ENCODE data around the gene UFC1.
"Not testable (repeated sequence)": the region's sequence is repeated elsewhere in the genome, so short reads cannot be mapped to it uniquely, and the experiment has no call there.

UFC1 gene

GRCh38 chr1:161153682-161154337 is at the start of gene UFC1:
TSS of gene UFC1 (plus strand) at chr1:161153978. CDS start at chr1:161153998, 20 bp downstream.
- DNase-seq = peak; percentile 92

GRCh38 chr1:161106431-161106830 is 47.3 kb upstream of the UFC1 start:
- no peak for DNase-seq

- DNase-seq = no peak
Observed at GRCh38 chr1:161111117-161111516, 42.7 kb upstream of the UFC1 start.

- DNase-seq = no peak
Observed at GRCh38 chr1:161111527-161111926, 42.3 kb upstream of the UFC1 start.

- no peak for DNase-seq
Observed at GRCh38 chr1:161113915-161114314, 39.9 kb upstream of the UFC1 start.

- DNase-seq = no peak
Observed at GRCh38 chr1:161114556-161114955, 39.2 kb upstream of the UFC1 start.

GRCh38 chr1:161115132-161115711 is 38.6 kb upstream of the UFC1 start:
- no peak for DNase-seq

- DNase-seq = not testable (repeated sequence)
Observed at GRCh38 chr1:161115961-161116360, 37.8 kb upstream of the UFC1 start.

GRCh38 chr1:161117759-161118581 is 35.8 kb upstream of the UFC1 start, which contains the start of the genes NIT1 and PFDN2:
TSS of gene NIT1 (plus strand) at chr1:161118105. CDS start at chr1:161118177, 72 bp downstream.
TSS of gene PFDN2 (minus strand) at chr1:161118037. CDS start at chr1:161118026, 11 bp downstream.
- peak; percentile 85 for DNase-seq

- DNase-seq = peak; percentile 82
Observed at GRCh38 chr1:161119092-161119903, 34.5 kb upstream of the UFC1 start.

GRCh38 chr1:161121042-161121650 is 32.6 kb upstream of the UFC1 start:
- no peak for DNase-seq

GRCh38 chr1:161121834-161122233 is 31.9 kb upstream of the UFC1 start:
- no peak for DNase-seq

- no peak for DNase-seq
Observed at GRCh38 chr1:161122967-161123366, 30.8 kb upstream of the UFC1 start.

GRCh38 chr1:161127649-161128048 is 26.1 kb upstream of the UFC1 start:
- DNase-seq = no peak

- DNase-seq = no peak
Observed at GRCh38 chr1:161128591-161129420, 25.0 kb upstream of the UFC1 start.

- no peak for DNase-seq
Observed at GRCh38 chr1:161130266-161130665, 23.5 kb upstream of the UFC1 start.

- DNase-seq = peak; percentile 35
Observed at GRCh38 chr1:161131523-161132409, 22.0 kb upstream of the UFC1 start.

GRCh38 chr1:161132410-161133219 is 21.2 kb upstream of the UFC1 start, which contains the start of gene DEDD:
TSS of gene DEDD (minus strand) at chr1:161132667. CDS start at chr1:161124462, 8,205 bp downstream.
- peak; percentile 96 for DNase-seq

- DNase-seq = no peak
Observed at GRCh38 chr1:161133220-161133740, 20.5 kb upstream of the UFC1 start.

Data from CD4-positive, alpha-beta T cell treated with Interleukin-10 for 1 hour (primary cell).